Activated T-helper 1 cell treated with anti-CD3 and anti-CD28 coated beads, Interleukin-2, amount 50 U/mL, for 16 hours (primary cell): ENCODE results near the gene ARCN1.

ENCODE experiments used
- DNase-seq, 2 donors: peaks; one replicate each; pipeline ENCODE4 v3.0.0-alpha.2; 2020; ENCODE audit warnings: low read depth in 1 of 2, low spot score in 1 of 2

ARCN1 gene

DNA sequence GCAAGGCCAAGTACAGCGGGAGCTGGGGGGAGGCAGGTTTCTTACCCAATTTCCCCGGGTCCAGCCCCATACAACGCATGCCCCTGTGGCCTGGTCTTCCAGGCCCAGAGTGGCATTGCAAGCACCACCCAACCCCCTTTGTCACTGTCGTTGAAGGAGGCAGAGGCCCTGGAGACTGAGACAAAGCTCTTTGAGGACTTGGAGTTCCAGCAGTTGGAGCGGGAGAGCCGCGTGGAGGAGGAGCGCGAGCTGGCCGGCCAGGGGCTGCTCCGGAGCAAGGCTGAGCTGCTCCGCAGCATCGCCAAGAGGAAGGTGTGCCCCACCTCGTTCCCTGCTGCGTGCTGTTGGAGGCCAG is 63.0 kb downstream of the ARCN1 start:
- no peak for DNase-seq

DNA sequence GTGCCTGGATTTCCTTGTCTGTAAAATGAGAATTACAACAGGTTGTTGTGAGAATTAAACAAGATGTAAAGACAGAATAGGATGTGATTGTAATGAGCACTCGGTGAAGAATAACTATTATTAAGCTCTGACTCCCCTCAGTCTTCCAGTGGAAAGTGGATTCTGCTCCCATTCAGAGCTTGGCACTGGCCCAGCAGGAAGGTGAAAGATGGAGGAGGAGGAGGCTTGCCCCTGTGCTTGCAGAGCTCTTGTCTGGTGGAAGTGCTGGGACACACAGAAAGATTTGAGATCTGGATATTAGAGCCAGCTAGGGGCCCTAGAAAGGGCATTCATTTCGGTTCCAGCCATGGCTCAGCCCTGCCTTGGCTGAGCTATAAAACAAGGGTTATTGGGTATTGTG is 63.4 kb downstream of the ARCN1 start:
- no peak for DNase-seq

DNA sequence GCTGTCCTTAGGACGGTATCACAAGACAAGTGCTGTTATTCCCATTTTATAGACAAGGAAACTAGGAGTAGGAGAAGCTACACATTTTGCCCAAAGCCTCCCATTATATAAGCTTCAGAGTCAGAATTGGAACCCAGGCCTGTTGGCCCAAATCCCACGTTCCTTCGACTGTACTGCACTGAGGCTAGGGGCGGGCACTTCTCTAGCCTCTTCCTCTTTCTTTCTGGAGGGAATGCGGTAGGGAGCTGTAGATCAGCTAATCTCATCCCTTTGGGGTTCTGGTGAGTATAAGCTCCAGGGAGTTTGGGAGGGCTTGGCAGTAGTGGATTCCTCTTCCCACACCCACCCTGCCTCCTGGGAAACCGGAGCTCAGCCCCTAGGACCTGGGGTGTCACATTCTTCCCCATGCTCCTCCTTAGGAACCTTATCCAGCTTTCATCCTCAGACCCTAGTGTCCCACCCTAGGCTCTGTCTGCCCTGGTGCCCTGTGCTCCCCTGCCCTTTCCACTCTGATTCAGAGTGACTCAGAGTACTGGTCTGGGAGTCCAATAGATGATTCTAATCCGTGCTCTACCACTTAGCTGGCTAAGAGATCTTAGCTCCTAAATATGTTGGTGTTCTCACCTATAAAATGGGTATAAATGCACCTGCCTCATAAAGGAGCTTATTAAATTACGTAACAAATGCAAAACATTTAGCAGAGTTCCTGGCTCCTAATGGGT is 64.5 kb downstream of the ARCN1 start:
- DNase-seq = no peak

DNA sequence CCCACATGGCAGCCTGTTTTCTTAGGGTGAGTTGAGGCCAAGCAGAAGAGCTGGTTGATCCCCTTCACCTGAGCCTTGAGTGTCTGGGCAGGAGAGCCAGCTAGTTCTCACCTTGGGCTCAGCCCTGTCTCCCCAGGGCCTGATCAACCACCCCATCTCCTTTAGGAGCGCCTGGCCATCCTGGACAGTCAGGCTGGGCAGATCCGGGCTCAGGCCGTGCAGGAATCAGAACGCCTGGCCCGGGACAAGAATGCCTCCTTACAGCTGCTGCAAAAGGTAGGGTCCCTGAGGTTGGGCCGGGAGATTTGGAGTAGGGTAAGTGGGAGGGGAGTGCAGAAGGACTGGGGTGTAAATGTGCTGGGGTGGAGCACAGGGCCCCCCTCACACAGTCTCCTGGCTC is 66.5 kb downstream of the ARCN1 start:
- DNase-seq = no peak

DNA sequence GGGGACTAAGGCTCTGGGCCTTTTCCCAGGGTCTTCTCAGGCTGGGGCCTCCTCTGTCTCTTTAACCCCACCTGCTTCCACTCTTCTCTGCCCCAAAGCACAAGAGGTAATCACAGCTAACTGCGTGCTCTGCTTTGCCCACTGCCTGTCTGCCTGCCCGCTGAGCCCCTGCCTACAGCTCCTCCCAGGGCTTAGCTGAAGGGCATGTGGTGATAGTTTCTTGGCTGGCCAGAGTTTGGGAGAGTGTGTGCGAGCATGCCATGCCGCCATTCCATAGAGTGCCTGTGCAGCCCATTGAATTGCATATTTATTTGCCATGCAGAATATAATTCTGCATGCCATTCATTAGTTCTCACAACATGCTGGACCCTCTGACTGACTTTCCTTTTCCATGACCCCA is 67.7 kb downstream of the ARCN1 start:
- DNase-seq = no peak

DNA sequence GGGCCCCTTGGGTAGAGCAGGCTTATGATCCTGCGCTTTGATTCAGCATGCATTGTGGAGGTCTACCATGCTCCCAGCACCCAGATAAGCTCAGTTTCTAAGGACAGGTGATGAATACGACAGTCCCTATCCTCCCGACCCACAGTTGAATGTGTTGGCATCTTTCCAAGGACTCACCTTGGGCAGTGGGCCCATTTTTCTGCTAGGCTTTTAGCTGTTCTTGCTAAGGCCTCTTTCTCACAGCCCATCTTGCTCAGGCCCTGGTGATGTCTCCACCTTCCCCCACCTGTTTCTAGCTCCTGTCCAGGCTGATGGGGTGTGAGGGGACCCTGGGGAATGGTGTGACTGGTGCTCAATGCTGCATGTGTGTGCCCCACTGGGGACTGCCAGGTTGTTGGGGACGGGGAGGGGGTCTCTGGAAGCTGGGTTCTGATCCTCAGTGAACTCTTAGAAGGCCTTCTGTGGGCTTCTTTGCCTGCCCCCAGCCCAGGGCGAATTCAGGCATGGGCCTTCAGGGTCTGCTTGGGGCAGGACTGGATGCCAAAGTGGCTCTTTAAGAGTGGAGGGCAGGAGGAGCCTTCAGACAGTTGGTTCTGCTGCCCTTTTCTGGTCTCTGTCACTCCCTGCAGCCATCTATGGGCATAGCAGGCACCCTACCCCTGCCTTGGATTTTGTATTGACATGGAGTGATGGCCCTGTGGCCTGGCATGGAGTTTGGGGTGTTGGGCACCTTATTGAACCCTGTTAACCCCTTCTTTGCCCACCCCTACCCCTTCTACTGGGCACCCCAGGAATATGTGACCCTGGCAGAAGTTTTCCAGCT is 68.3 kb downstream of the ARCN1 start:
- no peak for DNase-seq

DNA sequence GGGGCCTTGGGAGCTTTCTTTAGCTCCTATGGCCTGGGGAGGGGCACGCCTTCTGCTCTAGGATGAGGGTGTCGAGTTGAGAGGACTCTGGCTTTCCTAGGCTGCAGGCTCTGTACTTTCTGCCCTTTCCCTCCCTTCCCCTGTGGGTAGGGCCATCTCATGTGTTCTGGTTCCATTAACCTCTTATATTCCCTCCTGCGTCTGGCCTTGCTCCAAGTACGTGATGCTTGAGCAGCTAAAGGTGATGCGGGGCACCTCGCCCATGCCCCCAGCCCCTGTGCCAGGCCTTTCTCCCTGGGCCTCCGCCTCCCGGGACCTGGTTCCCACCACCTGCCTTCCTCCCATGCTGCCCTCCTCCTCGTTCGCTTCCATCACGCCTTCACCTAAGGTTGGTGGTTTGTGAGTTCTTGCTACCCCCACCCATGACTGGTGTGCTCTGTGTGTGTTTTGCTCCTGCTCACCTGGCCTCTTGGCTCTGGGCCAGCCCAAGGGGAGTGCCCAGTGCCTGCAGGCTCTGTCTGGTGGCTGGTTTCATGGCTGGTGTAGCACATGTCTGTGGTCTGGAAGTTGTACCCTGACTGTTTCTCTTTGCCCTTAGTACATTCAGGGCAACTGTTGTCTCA is 69.3 kb downstream of the ARCN1 start:
- DNase-seq = no peak

DNA sequence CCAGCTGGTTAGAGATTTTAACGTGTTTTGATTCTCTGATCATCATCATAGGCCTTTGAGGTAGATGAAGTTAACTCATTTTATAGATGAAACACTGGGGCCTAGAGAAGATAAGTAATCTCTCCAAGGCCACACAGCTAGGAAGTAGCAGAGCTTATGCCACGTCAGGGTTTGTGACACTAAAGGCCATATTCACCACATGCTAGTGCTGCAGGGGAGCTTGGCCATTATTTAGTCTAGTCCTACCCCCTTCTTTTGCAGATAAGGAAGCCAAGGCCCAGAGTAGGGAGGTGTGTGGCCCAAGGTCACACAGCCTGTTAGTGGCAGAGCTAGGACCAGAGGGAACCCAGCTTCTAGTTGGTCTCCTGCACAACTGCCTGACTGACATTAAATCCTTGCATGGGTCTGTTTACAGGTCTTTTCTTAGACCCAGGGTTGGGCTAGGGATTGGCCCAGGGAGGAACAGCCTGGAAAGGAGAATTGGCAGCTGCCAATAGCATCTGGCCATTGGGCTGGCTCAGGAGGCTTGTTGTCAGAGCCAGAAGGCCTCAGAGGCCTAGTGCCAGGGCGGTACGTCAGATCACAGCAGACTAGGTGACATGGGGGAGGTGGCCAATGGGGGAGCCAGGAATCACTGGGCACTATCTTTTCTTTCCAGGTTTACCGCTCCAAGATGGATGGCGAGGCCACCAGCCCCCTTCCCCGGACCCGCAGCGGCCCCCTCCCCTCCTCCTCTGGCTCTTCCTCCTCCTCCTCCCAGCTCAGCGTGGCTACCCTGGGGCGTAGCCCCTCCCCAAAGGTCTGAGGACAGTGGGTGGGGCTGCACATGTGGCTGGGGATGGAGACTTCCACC is 71.2 kb downstream of the ARCN1 start:
- DNase-seq = no peak

DNA sequence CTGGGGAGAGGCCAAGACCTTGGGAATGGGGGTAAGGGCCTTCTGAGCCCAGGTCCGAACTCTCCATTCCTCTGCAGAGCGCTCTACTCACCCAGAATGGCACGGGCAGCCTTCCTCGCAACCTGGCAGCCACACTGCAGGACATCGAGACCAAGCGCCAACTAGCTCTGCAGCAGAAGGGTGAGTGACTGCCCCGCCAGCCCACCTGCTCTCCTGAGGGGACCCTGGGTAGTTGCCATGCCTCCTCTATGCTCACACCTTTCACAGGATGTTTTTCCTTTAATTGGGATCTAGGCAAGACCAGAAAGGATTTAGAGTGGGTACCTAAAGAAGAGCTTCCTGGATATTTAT is 71.8 kb downstream of the ARCN1 start:
- no peak for DNase-seq

DNA sequence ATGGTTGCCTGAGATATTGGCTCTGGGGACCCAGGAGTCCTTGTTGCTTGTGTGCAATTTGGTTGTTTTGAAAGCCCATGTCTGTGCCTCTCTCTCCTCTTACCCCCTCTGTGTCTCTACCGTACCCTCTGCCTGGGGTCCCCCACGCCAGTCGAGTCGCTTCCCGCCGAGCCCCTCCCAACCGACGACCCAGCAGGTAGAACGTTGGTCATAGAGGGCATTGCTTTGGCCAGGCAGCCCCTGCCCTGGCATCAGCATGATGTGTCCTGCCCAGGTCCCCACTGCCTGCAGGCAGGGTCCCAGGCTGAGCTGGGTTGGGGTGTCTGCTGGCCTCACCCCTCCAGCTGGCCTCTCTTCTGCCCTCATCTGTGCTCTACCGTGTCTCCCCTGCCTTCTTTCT is 72.3 kb downstream of the ARCN1 start:
- no peak for DNase-seq

DNA sequence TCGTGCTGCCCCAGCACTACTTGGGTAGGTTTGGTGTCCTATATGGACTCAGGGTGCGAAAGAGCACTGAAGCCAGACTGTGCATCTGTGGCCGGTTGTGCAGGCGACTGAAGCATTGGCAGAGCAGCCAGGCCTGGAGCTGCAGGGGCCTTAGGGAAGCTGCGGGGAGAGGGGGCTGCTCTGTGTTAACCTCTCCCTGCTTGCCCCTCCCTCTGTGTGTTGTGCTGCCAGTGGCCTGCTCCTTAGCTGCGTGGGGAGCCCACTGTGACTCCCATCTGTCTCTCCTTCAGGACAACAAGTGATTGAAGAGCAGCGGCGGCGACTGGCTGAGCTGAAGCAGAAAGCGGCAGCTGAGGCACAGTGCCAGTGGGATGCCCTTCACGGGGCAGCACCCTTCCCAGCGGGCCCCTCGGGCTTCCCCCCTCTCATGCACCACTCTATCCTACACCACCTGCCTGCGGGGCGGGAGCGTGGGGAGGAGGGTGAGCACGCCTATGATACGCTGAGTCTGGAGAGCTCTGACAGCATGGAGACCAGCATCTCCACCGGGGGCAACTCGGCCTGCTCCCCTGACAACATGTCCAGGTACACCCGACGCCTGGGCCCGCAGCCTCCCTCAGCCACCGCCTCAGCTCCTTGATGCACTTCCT is 73.0 kb downstream of the ARCN1 start:
- no peak for DNase-seq

DNA sequence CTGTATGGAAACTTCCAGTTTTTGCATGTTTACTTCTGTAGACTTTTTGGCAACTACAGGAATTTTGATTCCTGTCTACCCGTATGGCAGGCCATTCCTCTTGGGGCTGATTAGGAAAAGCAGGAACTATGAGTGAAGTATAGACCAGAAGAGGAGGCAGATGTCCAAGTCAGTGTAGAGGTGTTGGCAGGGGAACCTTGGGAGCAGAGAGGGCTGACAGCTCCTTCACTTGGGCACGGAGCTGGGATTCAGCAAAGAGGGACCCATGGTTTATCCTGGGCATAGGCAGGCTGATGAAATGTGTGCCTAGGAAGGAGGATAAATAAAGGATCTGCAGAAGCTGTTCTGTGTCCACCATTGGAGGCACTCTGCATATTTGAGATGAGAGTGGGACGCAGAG is 74.2 kb downstream of the ARCN1 start:
- no peak for DNase-seq

DNA sequence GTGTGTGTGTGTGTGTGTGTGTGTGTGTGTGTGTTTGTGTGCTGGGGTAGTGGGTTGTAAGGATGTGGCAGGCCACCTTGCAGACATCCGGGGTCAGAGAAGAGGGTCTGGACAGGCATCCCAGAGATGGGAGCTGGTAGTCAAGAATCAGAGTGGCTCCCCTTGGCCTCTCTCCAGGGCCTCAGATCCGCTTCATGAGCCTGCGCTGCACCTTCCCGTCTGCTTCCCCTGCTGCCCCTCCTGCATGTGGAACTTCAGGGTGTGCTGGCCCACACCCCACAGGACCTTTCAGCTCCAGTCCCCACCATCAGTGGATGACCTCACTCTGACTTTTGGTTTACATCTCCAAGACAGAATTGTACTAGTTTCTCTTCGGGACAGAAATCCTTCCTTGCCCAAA is 76.1 kb downstream of the ARCN1 start:
- DNase-seq = no peak

DNA sequence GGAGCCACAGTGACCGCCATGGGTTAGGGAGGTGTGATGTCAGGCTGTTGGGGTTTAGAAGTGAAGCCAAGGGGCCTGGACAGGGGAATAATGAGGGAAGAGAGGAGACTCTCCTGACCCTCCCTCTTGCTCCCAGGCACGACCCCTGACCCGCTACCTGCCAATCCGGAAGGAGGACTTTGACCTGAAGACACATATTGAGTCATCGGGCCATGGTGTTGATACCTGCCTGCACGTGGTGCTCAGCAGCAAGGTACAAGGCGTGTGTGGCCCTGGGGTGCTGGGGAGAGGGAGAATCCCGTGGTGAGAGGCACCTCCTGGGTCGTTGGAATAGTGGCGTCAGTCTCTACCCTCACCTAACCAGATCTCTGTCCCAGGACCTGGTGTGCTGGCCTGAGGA is 77.7 kb downstream of the ARCN1 start:
- no peak for DNase-seq

DNA sequence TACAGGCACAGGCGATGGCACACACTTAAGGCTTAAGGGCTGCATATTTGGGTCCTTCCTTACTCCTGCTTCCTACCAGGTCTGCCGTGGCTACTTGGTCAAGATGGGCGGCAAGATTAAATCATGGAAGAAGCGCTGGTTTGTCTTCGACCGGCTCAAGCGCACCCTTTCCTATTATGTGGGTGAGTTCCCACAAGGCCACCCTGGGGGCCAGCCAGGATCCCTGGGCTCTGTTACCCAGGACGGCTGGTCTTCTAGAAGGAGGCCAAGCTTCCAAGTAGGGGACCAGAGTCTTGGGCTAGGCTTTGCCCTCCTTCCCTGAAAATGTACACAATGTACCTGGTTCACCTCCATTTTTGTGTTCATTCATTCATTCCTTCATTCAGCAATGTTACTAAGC is 78.2 kb downstream of the ARCN1 start:
- no peak for DNase-seq

DNA sequence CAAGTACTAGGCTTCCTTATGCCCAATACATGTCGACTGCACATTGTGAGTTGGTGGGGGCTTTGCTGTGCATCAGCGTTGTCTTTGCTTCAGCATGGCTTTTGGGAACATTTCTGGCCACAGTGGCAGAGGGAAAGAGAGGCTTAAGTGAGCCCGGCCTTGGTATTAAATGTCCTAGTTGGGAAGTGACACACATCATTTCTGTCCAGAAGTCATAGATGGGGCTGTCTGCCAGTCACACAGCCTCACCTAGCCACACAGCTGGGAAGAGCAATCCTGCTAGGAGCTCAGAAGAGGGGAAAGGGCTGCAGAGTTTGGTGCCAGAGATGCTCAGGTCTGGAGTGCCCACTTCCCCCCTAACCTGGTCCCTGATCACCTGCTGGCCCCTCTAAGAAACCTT is 79.6 kb downstream of the ARCN1 start:
- DNase-seq = no peak
